Omental fat pad (tissue), 4 donors: ENCODE data around the gene FGGY. TPM values are rescaled to one million over a fixed set of nuclear protein-coding genes. Genes with fewer than 3 reads are reported as not detected.
"Not testable (repeated sequence)": the region's sequence is repeated elsewhere in the genome, so short reads cannot be mapped to it uniquely, and the experiment has no call there.

Source experiments
- ATAC-seq: fragments of 150-250 bp; one replicate; pipeline ENCODE4 v1.9.1; 2016; ENCODE audit warnings: mild to moderate bottlenecking, moderate library complexity; ENCODE audit not compliant: low FRiP score
- DNase-seq: peaks from one replicate; pipeline ENCODE4 v3.0.0-alpha.2; 2019; ENCODE audit warnings: low spot score
- CTCF ChIP-seq, 3 donors: fragments of 450-650 bp; IDR thresholded peaks; one replicate each; pipeline ENCODE4 v1.5.1; 2016 to 2017; ENCODE audit warnings: antibody characterized with exemption in 3 of 3, mild to moderate bottlenecking in 3 of 3, moderate library complexity in 2 of 3
- total RNA-seq, 4 donors: library from RNA; depleted of rRNA; stranded (reverse); fragments of >200 nt; gene quantifications; one replicate each; pipeline ENCODE4 v1.1.0, GENCODE V29; 2016

FGGY gene, protein sequence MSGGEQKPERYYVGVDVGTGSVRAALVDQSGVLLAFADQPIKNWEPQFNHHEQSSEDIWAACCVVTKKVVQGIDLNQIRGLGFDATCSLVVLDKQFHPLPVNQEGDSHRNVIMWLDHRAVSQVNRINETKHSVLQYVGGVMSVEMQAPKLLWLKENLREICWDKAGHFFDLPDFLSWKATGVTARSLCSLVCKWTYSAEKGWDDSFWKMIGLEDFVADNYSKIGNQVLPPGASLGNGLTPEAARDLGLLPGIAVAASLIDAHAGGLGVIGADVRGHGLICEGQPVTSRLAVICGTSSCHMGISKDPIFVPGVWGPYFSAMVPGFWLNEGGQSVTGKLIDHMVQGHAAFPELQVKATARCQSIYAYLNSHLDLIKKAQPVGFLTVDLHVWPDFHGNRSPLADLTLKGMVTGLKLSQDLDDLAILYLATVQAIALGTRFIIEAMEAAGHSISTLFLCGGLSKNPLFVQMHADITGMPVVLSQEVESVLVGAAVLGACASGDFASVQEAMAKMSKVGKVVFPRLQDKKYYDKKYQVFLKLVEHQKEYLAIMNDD
- 10 to 100 TPM in 3 of 4 donors, 1 to 10 TPM in 1; 4.9 to 20.6 (median 10.7) TPM for total RNA-seq

- ATAC-seq (peak; percentile 94), DNase-seq (peak; percentile 78)
- TF ChIP-seq CTCF (IDR thresholded peaks at IDR 0.05) = no peak
Observed at GRCh38 chr1:59296358-59297256, at the start of gene FGGY. TSS of gene FGGY (plus strand) at chr1:59297094. CDS start at chr1:59321550, 24,456 bp downstream.

- no peak for TF ChIP-seq CTCF (IDR thresholded peaks at IDR 0.05)
Observed at GRCh38 chr1:59248758-59249157, 48.1 kb upstream of the FGGY start.

GRCh38 chr1:59249396-59250137 is 47.3 kb upstream of the FGGY start:
- no peak for TF ChIP-seq CTCF (IDR thresholded peaks at IDR 0.05)

More at GRCh38 chr1:59248758-59249157, 48.1 kb upstream of the FGGY start:
- DNase-seq (no peak), ATAC-seq (no peak)

GRCh38 chr1:59251061-59251460 is 45.8 kb upstream of the FGGY start:
- not testable (repeated sequence) for ATAC-seq, DNase-seq

More at GRCh38 chr1:59249396-59250137, 47.3 kb upstream of the FGGY start:
- no peak for ATAC-seq
- DNase-seq = no peak

DNA sequence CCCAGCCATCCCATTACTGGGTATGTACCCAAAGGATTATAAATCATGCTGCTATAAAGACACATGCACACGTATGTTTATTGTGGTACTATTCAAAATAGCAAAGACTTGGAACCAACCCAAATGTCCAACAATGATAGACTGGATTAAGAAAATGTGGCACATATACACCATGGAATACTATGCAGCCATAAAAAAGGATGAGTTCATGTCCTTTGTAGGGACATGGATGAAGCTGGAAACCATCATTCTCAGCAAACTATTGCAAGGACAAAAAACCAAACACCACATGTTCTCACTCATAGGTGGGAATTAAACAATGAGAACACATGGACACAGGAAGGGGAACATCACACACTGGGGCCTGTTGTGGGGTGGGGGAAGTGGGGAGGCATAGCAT is 40.5 kb upstream of the FGGY start:
- not testable (repeated sequence) for DNase-seq, ATAC-seq

DNA sequence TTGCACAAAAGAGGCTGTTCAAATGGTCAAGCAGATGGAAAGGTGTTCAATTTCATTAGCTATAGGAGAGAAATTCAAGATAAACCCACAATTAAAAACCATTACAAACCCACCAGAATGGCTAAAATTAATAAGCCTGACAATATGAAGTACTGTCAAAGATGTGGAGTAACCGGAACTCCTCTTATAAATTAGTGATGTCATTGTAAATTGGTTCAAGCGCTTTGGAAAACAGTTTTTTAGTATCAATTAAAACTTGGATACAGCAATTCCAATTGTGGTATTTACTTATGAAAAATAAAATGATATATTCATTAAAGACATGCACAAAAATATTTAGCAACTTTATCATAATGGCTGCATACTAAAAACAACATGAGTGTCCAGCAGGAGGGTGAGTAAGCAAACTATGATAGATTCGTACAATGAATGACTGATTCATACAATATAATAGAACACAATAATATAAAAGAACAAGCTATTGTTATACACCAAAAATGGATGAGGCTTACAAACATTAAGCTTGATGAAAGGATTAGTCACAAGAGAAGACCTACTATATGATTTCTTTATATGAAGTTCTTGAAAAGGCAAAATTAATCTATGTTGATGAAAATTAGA is 38.4 kb upstream of the FGGY start:
- TF ChIP-seq CTCF (IDR thresholded peaks at IDR 0.05) = no peak
- ATAC-seq (no peak), DNase-seq (no peak)

GRCh38 chr1:59261537-59261936 is 35.4 kb upstream of the FGGY start:
- DNase-seq = no peak
- no peak for TF ChIP-seq CTCF (IDR thresholded peaks at IDR 0.05)
- no peak for ATAC-seq
